Retinal pigment epithelial cell (primary cell): ENCODE data around the gene HPCA.

ENCODE experiments used
- DNase-seq: peaks from one replicate; pipeline ENCODE4 v3.0.0-alpha.2; 2010; ENCODE audit warnings: low read depth
- H3K4me3 ChIP-seq: 2 replicates; pipeline ENCODE4 v1.5.1; 2011; ENCODE audit warnings: mild to moderate bottlenecking, low read length, control low read depth, moderate library complexity
- CTCF ChIP-seq: conservative IDR thresholded peaks from 2 replicates; pipeline ENCODE4 v1.5.1; 2011; ENCODE audit warnings: low read depth, low read length, control low read depth, inconsistent platforms

HPCA gene

GRCh38 chr1:32886004-32886827, at the start of gene HPCA:
TSS of gene HPCA (plus strand) at chr1:32886491. CDS start at chr1:32888899, 2,408 bp downstream.
- DNase-seq, result no peak
- peak; percentile 83 for TF ChIP-seq CTCF
- H3K4me3 ChIP-seq, result no peak within 1 kb of the TSS

DNA sequence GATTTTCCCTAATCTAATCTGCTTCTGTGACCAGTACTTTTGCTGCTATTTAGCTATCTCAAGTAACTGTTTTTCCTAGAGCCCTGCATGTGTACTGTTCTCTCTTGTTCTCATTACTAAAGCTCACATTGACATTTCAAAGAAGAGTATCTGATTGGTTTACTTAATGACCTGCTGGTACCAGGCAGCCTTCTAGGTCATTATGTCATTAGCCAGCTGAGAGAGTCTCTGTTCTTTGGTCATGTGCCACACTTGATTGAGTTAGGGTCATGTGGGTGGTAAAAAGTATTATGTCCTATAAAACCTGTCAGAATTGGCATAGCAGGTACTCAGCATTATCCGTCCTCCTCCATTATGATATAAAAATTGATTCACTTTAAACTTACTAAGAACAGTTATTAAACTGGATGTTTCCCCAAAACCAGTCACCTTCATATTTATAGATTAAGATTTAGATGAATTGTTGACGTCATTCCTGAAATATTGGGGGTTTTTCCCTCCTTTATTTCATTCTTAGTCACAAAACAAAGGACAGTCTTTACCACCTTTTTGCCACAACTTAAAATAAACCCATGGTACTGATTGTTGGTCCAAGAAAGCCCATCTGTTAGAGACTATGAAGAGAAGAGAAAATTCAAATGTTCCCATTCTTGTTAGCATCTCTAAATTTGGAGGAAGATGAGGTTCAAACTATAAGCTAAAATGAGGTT, 37.8 kb upstream of the HPCA start:
- no peak for TF ChIP-seq CTCF
- H3K4me3 ChIP-seq, result no peak overlapping the region
- no peak for DNase-seq

DNA sequence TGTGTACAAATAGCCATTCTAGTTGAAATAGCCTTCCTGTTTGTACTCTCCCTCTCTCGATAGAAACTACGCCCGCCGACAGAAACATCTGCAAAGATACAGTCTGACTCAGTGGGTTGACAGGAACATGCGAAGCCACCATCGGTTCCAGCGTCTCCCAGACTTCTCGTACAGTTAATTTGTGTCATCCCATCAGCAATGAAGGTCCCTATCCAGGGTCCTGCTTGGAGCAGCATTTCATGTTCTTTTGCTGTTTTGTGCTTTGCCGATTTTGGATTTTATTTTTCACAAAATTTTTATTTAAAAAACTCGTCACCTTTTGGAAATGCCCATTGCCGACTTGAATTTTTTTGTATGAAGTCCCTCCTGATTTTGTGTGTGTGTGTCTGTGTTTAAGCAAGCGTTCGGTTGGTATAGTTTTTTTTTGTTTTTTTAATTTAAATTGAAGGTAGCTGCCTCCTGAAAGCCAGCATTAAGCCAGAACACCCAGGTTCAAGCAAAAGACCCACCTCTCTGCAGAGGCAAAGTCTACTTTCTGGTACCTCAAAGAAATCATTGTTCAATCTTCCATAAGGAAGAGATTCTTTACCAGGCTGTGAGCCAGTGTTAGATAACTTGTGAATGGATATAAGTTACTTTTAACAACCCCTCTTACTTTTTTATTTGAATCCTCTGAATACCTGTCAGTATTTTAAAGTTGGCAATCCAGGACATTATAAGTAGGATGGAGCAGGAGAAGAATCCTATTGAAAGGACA, 30.3 kb upstream of the HPCA start:
- H3K4me3 ChIP-seq, result no peak overlapping the region
- no peak for DNase-seq
- no peak for TF ChIP-seq CTCF

DNA sequence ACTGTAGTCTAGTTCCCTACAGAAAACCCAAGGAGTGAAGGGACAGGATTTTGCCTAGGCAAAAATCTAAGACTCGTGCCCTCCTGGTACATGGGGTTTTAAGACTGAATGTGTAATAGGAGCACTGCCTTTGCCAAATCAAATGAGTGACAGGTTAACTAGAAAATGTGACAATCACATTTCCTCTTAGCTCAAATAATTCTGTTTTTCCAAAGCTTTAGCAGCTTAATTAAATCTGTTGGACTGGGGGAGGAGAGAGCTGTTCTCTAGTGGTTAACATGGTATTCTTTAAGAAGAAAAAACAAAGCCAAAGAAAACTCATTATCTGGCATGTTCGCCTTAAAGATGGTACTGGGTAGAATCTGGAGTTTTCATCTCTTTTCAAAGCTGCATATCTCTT, 28.2 kb upstream of the HPCA start:
- TF ChIP-seq CTCF, result no peak
- H3K4me3 ChIP-seq, result no peak overlapping the region
- DNase-seq, result no peak

- H3K4me3 ChIP-seq, result no peak overlapping the region
- DNase-seq, result no peak
- TF ChIP-seq CTCF, result no peak
These were observed 27.5 kb upstream of the HPCA start for GRCh38 chr1:32858791-32859190.

DNA sequence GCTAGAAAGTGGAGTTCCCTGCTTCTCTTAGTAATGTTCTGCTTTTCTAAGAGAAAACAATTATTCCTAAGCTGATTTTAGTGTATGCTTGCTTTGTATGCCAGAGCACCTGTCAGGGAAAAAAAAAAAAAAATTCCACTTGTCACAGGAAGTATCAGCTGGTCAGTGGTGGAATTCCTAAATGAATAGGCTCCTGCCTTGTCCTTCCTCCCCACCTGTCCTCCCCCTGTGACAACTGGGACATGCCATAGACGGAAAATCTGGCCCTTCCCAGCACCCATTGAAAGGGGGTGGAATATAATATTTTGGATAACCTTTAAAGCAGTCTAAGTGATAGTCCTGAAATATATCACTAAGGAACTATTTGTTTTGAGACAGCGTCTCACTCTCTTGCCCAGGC, 26.4 kb upstream of the HPCA start:
- no peak overlapping the region for H3K4me3 ChIP-seq
- TF ChIP-seq CTCF, result no peak
- no peak for DNase-seq
